Measurements from ENCODE around the gene DIPK1A. TPM values are rescaled to one million over a fixed set of nuclear protein-coding genes. Genes with fewer than 3 reads are reported as not detected.

The DIPK1A gene
- total RNA-seq, 1 experiment from 2014 or later: 25.7 TPM

DNA sequence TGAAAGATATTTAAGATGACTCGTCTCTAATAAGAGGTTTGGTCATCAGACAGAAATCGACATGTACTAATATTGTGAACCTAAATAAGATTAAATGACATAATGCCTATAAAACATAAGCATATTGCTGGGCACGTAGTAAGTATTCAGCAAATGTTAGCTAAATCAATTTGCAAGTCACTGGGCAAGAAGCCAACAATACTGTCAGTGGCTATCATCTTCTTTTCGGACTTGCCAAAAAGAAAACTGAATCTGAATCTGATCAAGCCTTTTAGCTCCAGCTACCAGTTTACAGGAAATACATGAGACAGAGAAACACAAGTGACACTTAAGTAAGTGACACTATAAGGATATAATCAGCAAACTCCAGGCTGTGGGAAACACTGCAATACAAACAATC lies 83.5 kb downstream of the DIPK1A start:
- DNase-seq (ENCODE audit: low spot score): no peak

DNA sequence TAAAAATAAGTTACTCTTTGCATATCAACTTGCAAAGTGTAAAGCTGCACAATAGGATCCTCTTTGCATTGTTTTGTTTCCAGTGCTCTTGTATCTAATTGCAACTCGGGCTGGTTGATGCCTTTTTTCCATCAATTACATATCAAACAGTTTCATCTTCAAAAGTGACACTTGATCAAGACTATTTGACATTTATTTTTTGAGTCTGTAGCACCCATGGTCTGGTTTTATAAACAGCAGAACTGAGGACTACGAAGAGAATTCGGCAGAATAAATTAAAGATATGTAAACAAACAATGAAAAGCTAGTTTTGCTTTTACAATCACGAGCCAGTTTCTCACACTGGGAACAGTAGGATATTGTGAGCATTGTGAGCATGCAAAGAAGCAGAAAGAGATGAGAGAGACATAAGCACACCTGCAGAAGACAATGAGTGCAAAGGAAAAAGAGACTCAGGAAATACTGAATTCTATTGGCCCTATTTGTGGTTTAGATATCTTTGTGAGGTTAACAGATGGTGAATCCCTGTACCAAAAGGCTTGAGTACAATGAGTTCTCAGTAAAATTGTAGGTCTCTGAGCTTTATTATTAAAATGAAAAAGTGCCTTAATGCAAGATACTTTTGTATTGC lies 84.1 kb downstream of the DIPK1A start:
- no peak for DNase-seq (ENCODE audit: low spot score)

DNA sequence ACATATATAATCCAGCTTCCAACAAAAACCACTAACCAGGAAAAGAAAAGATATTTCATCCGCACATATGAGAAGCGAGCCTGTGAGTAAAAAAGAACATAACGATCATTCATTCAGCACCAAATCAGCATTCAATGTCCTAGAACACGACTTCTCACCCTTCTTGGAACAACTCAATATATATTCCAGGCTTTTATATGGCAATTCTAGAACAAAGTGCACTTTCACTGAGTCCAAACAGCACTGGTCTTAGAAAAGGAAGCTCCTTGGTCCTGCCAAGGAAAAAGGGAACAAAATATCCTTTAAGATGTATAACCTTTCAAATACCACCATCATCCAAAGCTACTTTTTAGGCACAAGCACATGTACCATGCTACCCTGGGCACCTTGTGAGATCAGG lies 84.9 kb downstream of the DIPK1A start:
- no peak for DNase-seq (ENCODE audit: low spot score)

DNA sequence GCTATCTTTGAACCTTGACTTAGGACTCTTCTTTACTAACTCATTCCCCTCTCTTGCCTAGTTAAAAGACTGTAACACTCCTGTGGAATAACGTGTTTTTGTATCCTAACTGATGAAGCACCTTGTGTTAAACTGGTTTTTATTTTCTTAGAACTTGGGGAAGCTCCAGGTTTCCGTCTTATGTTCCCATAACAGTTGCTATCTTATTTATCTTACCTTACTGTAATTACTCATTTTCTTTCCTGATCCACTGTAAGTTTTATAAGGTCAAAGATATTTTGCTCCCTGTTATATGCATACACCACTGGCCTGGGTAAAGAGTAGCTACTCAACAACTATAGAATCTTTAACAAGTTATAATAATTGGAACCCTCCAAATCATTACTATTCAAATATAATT lies 86.3 kb downstream of the DIPK1A start:
- DNase-seq (ENCODE audit: low spot score): no peak

DNA sequence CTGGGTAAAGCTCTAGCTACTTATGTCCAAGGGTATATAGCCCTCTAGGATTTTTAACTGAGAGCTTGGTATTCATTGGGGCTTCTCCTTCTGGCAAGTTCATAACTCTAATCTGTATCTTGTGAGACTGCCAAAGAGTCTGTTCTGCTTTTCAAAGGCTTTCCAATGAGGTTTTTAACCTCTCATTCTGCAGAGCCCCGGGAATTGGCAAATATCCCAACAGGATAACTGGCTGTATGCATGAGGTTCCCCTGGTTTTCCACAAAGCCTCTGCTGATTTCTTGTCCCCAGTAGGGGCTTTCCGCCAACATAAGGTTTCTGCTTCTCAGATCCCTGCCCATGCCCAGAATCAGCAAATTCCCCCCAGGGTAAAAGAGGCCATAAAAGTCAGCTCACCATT lies 88.5 kb downstream of the DIPK1A start:
- DNase-seq (ENCODE audit: low spot score): no peak

DNA sequence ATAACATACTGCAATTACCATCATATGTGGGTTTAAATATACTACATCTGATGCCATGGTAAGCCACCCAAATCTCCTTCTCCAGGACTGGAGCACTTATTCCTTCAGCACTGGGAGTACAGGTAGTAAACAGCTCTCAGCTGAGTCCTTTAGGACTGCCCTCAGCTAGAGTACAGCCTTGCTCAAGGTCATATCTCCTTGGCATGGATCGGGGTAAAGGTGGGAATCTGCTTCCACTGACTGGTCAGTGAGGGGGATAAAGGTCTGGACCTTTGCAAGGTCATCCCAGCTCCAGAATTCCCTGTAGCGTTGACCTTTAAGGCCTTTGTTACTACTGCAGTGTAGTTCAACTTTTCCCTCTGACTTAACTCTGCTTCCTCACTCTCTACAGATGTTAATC lies 90.7 kb downstream of the DIPK1A start:
- no peak for DNase-seq (ENCODE audit: low spot score)

DNA sequence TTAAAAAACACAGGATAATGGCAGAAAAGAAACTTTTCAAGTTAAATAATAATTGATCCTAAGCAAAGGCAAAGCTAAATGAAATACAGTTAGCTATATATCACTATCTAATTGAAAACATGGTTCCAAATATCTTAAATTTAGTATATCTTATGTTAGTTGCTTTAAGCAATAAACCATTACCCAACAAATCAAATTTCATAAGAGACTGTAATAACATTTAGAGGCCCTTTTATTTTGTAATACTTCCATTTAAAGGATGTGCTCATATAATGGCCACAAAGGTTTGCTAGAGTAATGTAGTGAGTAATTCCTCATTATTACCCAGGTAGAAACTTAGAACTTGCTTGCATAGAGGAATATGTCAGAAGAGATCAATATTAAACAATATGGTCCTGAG lies 97.1 kb downstream of the DIPK1A start:
- DNase-seq (ENCODE audit: low spot score): no peak

DNA sequence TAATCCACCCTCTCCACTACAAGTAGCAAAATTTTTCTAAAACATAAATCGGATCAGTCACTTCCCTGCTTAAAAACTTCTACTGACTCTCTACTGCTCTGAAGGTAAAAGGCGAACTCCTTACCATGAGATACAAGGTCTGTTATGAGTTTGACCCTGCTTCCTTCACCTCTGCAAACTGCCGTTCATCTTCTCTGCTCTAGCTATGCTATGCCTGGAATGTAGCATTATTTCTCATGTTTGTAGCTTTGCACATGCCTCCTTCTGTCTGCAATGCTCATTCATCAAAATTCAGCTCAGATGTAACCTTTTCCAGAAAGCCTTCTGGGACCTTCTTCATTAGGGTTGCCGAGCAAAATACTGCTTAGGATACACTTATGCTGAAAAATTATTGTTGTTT lies 98.7 kb downstream of the DIPK1A start:
- no peak for DNase-seq (ENCODE audit: low spot score)

DNA sequence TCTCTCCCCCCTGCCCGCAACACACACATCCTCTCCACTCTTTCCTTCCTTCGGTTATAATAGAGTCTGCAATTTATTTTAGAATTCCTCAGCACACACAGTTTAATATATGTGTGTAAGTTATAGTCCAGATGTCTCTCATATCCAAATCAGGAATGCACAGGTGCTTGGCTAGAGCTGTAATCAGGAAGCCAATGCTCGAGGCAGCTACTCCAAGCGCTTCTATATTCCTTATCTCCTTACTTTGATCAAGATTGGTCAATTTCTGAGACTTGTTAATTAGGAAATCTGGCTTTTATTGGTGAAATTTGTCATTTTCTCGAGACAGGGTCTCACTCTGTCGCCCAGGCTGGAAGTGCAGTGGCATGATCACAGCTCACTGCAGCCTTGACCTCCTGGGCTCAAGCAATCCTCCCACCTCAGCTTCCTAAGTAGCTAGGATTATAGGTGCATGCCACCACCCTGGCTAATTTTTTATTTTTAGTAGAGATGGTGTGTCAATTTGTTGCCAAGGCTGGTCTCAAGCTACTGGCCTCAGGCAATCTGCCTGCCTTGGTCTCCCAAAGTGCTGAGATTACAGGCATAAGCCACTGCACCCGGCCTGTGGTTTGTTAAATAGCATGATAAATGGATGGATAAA lies 101.7 kb downstream of the DIPK1A start:
- no peak for DNase-seq (ENCODE audit: low spot score)

DNA sequence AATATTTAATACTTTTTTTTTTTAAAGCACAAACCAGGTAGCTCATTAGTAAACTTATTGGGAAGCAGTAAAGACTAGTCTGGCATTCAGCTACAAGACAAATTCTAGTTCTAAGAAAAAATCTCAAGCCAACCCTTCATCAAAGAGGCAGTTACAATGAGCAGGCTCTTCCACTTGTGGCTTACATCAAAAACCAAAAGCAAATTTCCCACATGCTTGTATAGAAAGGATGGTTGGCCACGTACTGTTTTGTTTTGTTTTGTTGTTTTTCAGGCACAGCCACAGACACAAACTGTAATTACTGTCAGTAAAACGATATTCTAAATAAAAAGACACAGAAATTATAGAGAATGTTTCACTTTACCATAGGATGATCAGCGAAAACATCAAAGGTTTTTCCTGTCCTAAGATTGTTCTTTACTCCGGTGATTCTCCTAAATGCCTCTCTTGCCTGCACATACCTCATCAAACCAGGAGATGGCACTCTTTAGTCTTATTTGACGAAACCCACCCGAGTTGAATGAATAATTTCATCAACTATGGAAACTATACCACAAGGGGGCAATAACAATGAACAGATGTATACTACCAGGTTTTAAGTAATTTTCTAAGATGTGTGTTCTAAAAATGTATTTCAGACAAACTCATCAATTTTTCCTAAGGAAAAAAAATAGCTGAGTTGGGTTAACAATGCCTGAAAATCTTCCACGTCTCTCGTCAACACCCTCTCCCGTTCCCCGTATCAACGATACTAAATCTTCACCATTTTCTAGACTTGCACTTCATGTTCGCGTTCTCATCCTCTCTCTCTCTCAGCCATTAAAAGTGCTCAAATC lies 102.5 kb downstream of the DIPK1A start:
- DNase-seq (ENCODE audit: low spot score): peak; percentile 69

DNA sequence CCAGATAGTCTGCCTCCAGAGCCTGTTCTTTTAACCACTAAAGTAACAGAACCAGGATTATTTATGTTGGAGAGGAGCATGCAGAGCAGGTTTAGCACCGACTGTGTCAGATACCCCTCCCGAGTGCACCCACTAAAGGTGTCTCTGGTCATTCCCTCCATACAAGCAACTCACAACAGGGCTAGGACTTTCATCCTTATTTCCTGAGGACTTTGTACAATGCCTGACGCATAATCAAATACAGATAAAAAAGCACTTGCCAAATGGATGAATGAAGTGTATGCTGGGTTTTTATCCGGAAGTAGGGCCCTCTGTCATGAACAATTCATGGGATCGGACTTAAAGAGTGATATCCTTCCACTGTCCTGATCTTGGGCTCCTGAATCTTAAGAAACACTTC lies 103.4 kb downstream of the DIPK1A start:
- no peak for DNase-seq (ENCODE audit: low spot score)

DNA sequence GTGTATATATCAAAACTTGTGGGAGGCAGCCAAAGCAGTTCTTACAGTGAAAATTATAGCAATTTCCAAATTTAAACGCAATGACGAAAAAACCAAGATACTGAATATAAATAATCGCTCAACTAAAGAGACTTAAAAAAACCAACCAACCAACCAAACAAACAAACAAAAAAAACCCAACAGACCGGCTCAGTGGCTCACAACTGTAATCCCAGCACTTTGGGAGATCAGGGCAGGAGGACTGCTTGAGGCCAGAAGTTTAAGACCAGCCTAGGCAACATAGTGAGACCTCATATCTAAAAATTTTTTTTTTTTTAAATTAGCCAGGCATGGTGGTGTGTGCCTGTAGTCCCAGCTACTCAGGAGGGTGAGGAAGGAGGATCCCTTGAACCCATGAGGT lies 106.0 kb downstream of the DIPK1A start:
- no peak for DNase-seq (ENCODE audit: low spot score)

DNA sequence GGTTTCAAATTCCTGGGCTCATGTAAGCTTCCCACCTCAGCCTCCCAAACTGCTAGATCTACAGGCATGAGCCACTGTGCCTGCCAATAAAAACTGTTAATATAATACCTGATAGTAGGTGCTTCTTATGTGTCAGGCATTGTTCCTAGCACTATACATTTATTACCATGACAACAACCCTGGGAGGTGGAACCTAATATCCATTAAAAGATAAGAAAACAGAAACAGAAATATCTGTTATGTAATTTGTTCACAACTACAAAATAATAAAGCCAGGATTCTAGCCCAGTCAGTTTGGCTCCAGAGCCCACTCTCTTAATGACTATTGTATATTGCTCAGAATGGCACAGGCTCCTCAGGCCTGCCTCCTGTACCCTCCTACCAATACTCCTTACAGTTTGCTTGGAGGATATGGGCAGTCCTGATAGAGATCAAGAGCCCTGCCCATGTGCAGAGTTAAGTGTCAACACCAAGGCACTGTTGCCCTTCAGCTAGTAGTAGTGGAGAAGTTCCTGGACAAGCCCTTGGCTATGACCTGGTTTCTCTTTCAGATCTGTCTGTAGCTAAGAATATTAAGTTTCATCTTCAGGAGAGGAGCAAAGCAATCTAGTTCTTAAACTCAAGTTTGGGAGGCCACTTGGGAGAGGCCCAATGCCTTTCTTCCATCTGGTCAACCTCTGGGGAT lies 107.0 kb downstream of the DIPK1A start:
- no peak for DNase-seq (ENCODE audit: low spot score)

DNA sequence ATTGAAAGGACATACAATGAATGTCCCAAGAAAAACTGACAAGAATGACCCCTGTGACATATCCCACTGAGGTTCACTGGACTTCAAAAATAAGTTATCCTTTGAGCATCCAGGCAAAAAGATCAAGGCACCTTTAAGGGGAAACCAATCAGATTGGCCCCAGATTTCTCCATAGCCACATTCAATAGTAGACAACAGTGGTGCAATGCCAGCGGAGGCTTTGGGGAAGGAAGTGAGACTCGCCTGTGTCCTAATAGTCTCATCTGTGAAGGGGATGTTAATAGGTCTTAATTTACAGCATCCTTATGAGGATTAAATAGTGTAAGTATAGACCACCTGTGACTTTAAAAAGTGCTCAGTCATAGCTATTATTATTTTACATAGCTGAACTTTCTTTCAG lies 108.0 kb downstream of the DIPK1A start:
- DNase-seq (ENCODE audit: low spot score): no peak

DNA sequence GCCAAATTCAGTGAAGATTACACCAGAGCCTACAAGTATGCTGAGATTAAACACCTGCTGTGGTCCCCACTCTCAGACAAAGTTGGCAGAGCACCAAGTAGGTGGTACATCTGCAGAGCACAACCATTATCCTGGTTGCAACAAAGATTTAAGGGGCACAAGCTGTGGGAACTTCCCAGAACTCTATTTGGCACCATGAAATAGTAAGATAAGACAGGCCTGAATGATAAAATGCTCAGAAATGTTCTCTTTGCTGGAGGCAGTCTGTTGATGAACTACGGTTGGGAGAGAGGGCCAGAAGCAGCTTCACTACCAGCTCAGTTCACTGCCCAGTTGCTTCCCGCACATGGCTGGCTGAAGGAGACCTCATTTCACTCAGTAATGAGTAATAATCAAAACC lies 109.5 kb downstream of the DIPK1A start:
- no peak for DNase-seq (ENCODE audit: low spot score)

DNA sequence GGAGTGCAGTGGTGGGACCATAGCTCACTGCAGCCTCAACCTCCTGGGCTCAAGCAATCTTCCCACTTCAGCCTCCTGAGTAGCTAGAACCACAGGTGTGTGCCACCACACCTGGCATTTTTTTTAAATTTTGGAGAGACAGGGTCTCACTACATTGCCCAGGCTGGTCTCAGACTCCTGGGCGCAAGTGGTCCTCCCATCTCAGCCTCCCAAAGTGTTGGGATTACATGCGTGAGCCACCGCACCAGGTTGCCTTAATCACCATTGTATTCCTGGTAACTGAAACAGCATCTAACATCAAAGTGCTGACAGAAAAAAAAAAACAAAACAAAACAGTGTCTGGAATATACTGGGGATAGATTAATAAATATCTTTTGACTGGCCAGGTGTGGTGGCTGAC lies 111.2 kb downstream of the DIPK1A start:
- no peak for DNase-seq (ENCODE audit: low spot score)

DNA sequence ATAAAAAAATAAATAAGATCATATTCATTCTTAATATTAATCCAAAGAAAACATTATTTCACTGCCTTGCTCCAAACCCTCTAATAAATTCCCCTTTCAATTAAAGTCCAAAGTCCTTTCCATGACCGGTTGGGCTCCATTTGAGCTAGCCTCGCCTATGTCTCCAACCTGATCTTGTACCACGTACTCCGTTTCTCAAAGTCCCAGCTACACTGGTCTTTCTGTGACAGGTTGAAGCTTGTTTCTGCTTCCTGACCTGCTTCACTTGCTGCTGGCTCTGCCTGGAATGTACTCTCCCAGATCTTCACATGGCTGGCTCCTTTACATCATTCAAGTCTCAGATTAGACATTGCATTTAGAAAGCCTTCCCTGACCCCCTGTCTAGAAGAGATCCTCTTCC lies 113.1 kb downstream of the DIPK1A start:
- no peak for DNase-seq (ENCODE audit: low spot score)

DNA sequence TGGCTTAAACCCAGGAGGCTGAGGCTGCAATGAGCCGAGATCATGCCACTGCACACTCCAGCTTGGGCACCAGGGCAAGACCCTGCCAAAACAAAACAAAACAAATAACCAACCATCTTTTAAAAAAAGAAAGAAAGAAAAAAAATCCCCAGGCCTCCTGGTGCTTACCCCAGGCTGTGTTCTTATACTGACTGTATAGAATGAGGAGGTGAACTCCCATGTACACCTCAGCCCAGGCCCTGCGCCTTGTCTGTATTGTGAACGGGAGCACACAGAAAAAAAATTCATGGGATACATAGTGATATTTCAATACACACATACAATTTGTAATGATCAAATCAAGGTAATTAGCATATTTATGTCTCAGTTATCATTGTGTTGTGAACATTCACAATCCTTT lies 115.4 kb downstream of the DIPK1A start:
- no peak for DNase-seq (ENCODE audit: low spot score)

DNA sequence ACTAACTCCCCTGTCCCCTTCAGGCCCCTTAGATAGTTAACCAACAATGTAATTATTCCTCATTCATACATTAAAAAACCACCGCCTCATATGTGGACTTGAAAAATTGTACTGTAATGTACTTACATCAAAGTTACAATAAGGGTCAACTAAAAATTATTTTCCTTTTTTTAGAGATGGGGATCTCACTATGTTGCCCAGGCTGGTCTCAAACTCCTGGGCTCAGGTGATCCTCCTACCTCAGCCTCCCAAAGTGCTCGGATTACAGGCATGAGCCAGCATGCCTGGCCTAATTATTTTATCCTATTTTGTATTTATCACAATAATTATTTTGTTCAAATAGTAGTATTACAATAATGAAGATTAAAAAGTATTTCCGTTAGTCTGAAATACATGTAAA lies 116.8 kb downstream of the DIPK1A start:
- no peak for DNase-seq (ENCODE audit: low spot score)

DNA sequence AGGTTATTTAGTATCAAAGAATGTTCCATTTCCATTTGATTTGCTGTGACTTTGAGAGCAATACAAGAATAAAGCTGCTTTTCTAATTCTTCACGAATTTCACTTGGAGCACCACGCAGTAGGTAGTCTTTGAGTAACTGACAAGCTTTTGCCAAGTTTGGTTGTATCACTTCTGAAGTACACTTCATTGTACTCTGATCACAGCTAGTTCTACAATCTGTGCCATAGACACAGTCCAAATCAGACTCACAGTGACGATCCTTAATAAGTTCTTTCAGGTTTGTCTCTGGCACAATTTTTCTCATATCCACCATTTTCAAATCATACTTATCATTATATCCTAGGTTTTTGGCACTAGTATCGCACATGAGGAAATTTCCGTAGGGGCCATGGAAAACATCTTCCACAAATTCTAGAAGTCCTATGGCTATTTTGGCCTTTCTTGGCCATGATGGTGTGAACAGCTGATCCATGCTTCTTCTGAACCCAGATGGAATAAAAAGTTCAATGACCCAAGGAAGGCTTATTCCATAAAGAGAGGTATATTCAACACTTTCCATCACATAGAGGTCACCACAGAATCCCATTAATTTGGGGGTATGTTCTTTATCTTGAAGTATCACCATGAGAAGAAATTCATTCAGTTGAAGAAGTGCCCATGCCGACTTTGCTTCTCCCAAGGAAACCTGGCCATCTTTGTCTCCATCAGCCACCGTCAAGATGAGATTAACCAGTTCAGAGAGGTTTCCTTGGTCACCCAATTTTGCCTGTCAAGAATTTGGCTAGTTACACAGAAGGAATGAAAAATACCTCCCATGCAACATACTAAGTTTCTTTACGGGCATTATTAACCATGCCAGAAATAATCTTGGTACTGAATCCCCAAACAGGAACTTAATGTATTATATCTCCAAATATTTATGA lies 117.6 kb downstream of the DIPK1A start:
- no peak for DNase-seq (ENCODE audit: low spot score)

DNA sequence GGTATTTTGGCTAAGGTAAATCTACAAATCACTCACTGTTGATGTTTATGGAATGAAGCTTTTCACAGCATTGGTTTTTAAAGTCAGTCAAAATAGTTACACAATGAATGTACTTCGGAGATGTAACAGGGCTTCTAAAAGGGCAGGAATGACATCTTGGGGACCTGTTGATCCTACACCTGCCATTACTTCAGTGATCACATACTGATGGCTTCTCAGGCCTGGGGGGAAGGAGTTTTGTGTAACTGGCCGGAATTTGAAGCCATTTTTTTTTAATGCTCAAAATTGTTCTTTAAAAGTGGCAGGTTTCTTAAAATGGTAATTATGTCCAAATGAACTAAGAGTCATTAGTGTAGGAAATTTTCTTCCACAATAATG lies 118.2 kb downstream of the DIPK1A start:
- DNase-seq (ENCODE audit: low spot score): no peak
